ENCODE data around the gene UNC45A. TPM values are rescaled to one million over a fixed set of nuclear protein-coding genes. Genes with fewer than 3 reads are reported as not detected.
A peak's percentile ranks its signal among the peaks of the same experiment; 100 is the strongest.

UNC45A gene
- total and polyA plus RNA-seq, 2 of the 4 experiments (the other 2 are of a cell fraction) = 68.9 to 100 TPM

GRCh38 chr15:90909976-90910375, 25.1 kb upstream of the UNC45A start:
- ChIA-PET POLR2A (ENCODE audit: unreplicated experiment) (no interaction called here), CTCF (no interaction called here)
- dilution Hi-C loops (cut with HindIII; ENCODE audit: low sequenced_read_pairs, unreplicated experiment) = no loop called here

More at GRCh38 chr15:90909976-90910375, 25.1 kb upstream of the UNC45A start:
- Histone ChIP-seq H3K4me2 (ENCODE audit: low read depth, low read length) (no peak overlapping the region), H3K4me1 (ENCODE audit: control insufficient read depth, insufficient read depth, low read length) (no peaks in the 10 kb centered on the region), H3K4me3 (ENCODE audit: insufficient read depth, low read depth, low read length) (no peak overlapping the region), H2AFZ (replicated peaks; ENCODE audit: low read length, poor library complexity) (no peak overlapping the region), H2BK120ac (ENCODE audit: low read depth, low read length) (no peak overlapping the region), H3K27ac (ENCODE audit: insufficient read depth, low read length) (no peak overlapping the region), H3K9ac (ENCODE audit: low read depth, low read length) (no peak overlapping the region), H3K4ac (ENCODE audit: low read depth, low read length) (no peak overlapping the region), H2BK20ac (ENCODE audit: low read depth, low read length) (no peak overlapping the region), H4K5ac (ENCODE audit: low read depth, low read length) (no peak overlapping the region), H3K14ac (replicated peaks; ENCODE audit: low read depth, low read length) (no peak overlapping the region), H4K20me1 (ENCODE audit: insufficient read depth, low read length) (no peaks in the 10 kb centered on the region), H3K56ac (ENCODE audit: extremely low read depth, insufficient read depth, low read length) (no peak overlapping the region), H2AK9ac (replicated peaks; ENCODE audit: low read depth, low read length, poor library complexity) (peak overlapping the region; percentile 55), H3K27me3 (ENCODE audit: control insufficient read depth, insufficient read depth, low read length) (no peaks in the 10 kb centered on the region), H2BK15ac (ENCODE audit: low read depth, low read length) (no peak overlapping the region), H3K9me3 (ENCODE audit: control insufficient read depth, insufficient read depth, low read length) (no peaks in the 10 kb centered on the region), H3K18ac (ENCODE audit: low read depth, low read length) (no peak overlapping the region), H4K91ac (ENCODE audit: insufficient read depth, low read depth, low read length) (no peak overlapping the region), H3K23ac (ENCODE audit: low read depth, low read length) (no peak overlapping the region), H2AK5ac (ENCODE audit: low read depth, low read length) (no peak overlapping the region), H3K36me3 (ENCODE audit: control insufficient read depth, insufficient read depth, low read length) (peaks cover 56% of the 10 kb centered on the region), H4K8ac (ENCODE audit: low read depth in 2 of 2, low read length in 2 of 2) (no peak overlapping the region), H3K79me1 (ENCODE audit: low read depth in 1 of 2, low read length in 2 of 2) (0 out of 4 replicates have a peak, but pooled peaks cover 0 to under 1% of the 10 kb centered on the region in 2 experiments), H3K9me1 (ENCODE audit: insufficient read depth, low read length) (no peaks in the 10 kb centered on the region), H2BK5ac (ENCODE audit: low read depth, low read length, poor library complexity, severe bottlenecking) (no peak overlapping the region)
- ATAC-seq (ENCODE audit: low read depth) = no peak
- intact Hi-C loops (cut with micrococcal nuclease) (no loop called here), in situ Hi-C loops (cut with MboI; ENCODE audit: low sequenced_read_pairs) (no loop called here)
- WGBS, 2 experiments (ENCODE audit: extremely low coverage in 2 of 2, insufficient read length in 1 of 2) = no CpG with 5 or more reads among the region's 8 CpGs
- no peak for DNase-seq
- no peak for TF ChIP-seq POLR2A (IDR thresholded peaks at IDR 0.05; ENCODE audit: low read depth, low read length)
- no TSS peak for BruUV-seq (replicated peaks)

Data from IMR-90 (cell line).